CD4-positive, alpha-beta T cell (primary cell): ENCODE measurements around the gene CCBE1. TPM values are rescaled to one million over a fixed set of nuclear protein-coding genes. Genes with fewer than 3 reads are reported as not detected.

ENCODE experiments used
- ATAC-seq: fragments of 200-7000 bp; cut with Tn5 transposase; one replicate; pipeline ENCODE4 v1.10.0; 2022; ENCODE audit warnings: mild to moderate bottlenecking; ENCODE audit not compliant: poor library complexity
- CTCF ChIA-PET: fragments of 350-600 bp; sonication (Branson Sonifier 250); formaldehyde crosslinking; loops from one replicate; lab custom pipeline; 2021; ENCODE audit warnings: antibody characterized with exemption, inconsistent platforms; lab: Charles Lee
- POLR2A ChIA-PET: fragments of 350-600 bp; sonication (Branson Sonifier 250); formaldehyde crosslinking; loops from one replicate; lab custom pipeline; 2021; ENCODE audit warnings: antibody characterized with exemption, inconsistent platforms; lab: Charles Lee
- DNase-seq, 14 experiments: peaks; one replicate each; pipeline ENCODE4 v3.0.0-alpha.2; 2013 to 2020; ENCODE audit warnings: mixed read lengths in 2 of 14
- H3K27ac ChIP-seq, 2 donors: one replicate each; pipeline versions ENCODE4 v1.5.1 to v1.7.0; 2013; ENCODE audit warnings: low read length in 2 of 2, low read depth in 1 of 2, mild to moderate bottlenecking in 1 of 2
- H3K27me3 ChIP-seq, 2 experiments: 1 replicate in 1 of 2; 2 replicates in 1 of 2; pipeline versions ENCODE4 v1.6.1 to v1.7.0; 2013; ENCODE audit warnings: low read length in 2 of 2, control low read depth in 1 of 2, mild to moderate bottlenecking in 1 of 2, moderate library complexity in 1 of 2; ENCODE audit not compliant: insufficient read depth in 2 of 2, control insufficient read depth in 1 of 2
- H3K36me3 ChIP-seq: one replicate; pipeline ENCODE4 v1.6.1; 2013; ENCODE audit warnings: low read length, control low read depth; ENCODE audit not compliant: insufficient read depth
- H3K4me1 ChIP-seq: one replicate; pipeline ENCODE4 v1.6.1; 2013; ENCODE audit warnings: low read length, control low read depth; ENCODE audit not compliant: insufficient read depth
- H3K4me3 ChIP-seq: one replicate; pipeline ENCODE4 v1.5.1; 2013; ENCODE audit warnings: mild to moderate bottlenecking, low read length, moderate library complexity
- H3K9me3 ChIP-seq, 2 experiments: 1 replicate in 1 of 2; 2 replicates in 1 of 2; pipeline versions ENCODE4 v1.6.1 to v1.7.0; 2013; ENCODE audit warnings: low read length in 2 of 2, mild to moderate bottlenecking in 2 of 2, control low read depth in 1 of 2, moderate library complexity in 1 of 2; ENCODE audit not compliant: control insufficient read depth in 1 of 2, insufficient read depth in 1 of 2
- H3K27ac Mint-ChIP-seq: one replicate; pipeline ENCODE4 v1.8.0; 2020; ENCODE audit warnings: mixed read lengths
- H3K27me3 Mint-ChIP-seq: one replicate; pipeline ENCODE4 v1.8.0; 2021; ENCODE audit warnings: mixed read lengths
- H3K36me3 Mint-ChIP-seq: one replicate; pipeline ENCODE4 v1.8.0; 2021; ENCODE audit warnings: low read depth, mixed read lengths
- H3K4me1 Mint-ChIP-seq: one replicate; pipeline ENCODE4 v1.8.0; 2021; ENCODE audit warnings: low read depth, mixed read lengths
- H3K4me3 Mint-ChIP-seq: one replicate; pipeline ENCODE4 v1.8.0; 2020; ENCODE audit warnings: mild to moderate bottlenecking, mixed read lengths
- H3K9me3 Mint-ChIP-seq: one replicate; pipeline ENCODE4 v1.8.0; 2020; ENCODE audit warnings: mixed read lengths
- CTCF ChIP-seq: fragments of 200-600 bp; IDR thresholded peaks from one replicate; pipeline ENCODE4 v1.8.0; 2022; ENCODE audit warnings: antibody characterized with exemption, mild to moderate bottlenecking
- intact Hi-C, 2 experiments: fragments of 100-400 bp; cut with DNase I in 1 of 2; cut with micrococcal nuclease in 1 of 2; formaldehyde crosslinking; loops; one replicate each; pipeline versions ENCODE4 v1.15.1 to v1.9.0; 2023 to 2025; cut with DNase I, micrococcal nuclease
- total RNA-seq, 174 experiments: library from RNA in 2 of 174; stranded (reverse) in 2 of 174; gene quantifications; one replicate each; pipeline ENCODE4 v1.2.3 and lab custom pipeline; 2021 to 2026

Gene CCBE1
- total RNA-seq, 2 experiments from 2014 or later, result not detected

GRCh38 chr18:59562751-59563150, 134.5 kb downstream of the CCBE1 start:
- intact Hi-C loops, result no loop called here
- Histone ChIP-seq H3K27me3 (no peaks in the 10 kb centered on the region), H3K27ac (no peak overlapping the region), H3K4me3 (no peak overlapping the region), H3K4me1 (no peaks in the 10 kb centered on the region), H3K9me3 (peaks cover 0 to 9% of the 10 kb centered on the region in 2 experiments), H3K36me3 (no peaks in the 10 kb centered on the region)
- Mint-ChIP-seq H3K27ac (no peak overlapping the region), H3K36me3 (no peaks in the 10 kb centered on the region), H3K4me1 (no peaks in the 10 kb centered on the region), H3K9me3 (no peaks in the 10 kb centered on the region), H3K27me3 (no peaks in the 10 kb centered on the region), H3K4me3 (no peak overlapping the region)
- ChIA-PET CTCF (no interaction called here), POLR2A (no interaction called here)
- DNase-seq (no peak), ATAC-seq (no peak)
- TF ChIP-seq CTCF, result no peak

- H3K27ac Mint-ChIP-seq, result no peak overlapping the region
- Histone ChIP-seq H3K27me3 (no peaks in the 10 kb centered on the region), H3K4me1 (no peaks in the 10 kb centered on the region), H3K36me3 (no peaks in the 10 kb centered on the region), H3K9me3 (peaks cover 0 to 12% of the 10 kb centered on the region in 2 experiments), H3K4me3 (no peak overlapping the region), H3K27ac (no peak overlapping the region)
- no peaks in the 10 kb centered on the region for H3K27me3 Mint-ChIP-seq
- TF ChIP-seq CTCF, result no peak
- intact Hi-C loops, result no loop called here
- H3K36me3 Mint-ChIP-seq, result no peaks in the 10 kb centered on the region
- CTCF ChIA-PET, result no interaction called here
- POLR2A ChIA-PET, result no interaction called here
- H3K9me3 Mint-ChIP-seq, result no peaks in the 10 kb centered on the region
- ATAC-seq, result no peak
- no peaks in the 10 kb centered on the region for H3K4me1 Mint-ChIP-seq
- DNase-seq, result no peak
- no peak overlapping the region for H3K4me3 Mint-ChIP-seq
These were observed 135.6 kb downstream of the CCBE1 start for GRCh38 chr18:59561612-59562011.

- ChIA-PET POLR2A (no interaction called here), CTCF (no interaction called here)
- H3K36me3 ChIP-seq, result no peaks in the 10 kb centered on the region
- Mint-ChIP-seq H3K36me3 (no peaks in the 10 kb centered on the region), H3K4me1 (no peaks in the 10 kb centered on the region), H3K4me3 (no peak overlapping the region), H3K9me3 (no peaks in the 10 kb centered on the region), H3K27ac (no peak overlapping the region), H3K27me3 (no peaks in the 10 kb centered on the region)
- no peak for ATAC-seq
- H3K4me3 ChIP-seq, result no peak overlapping the region
- H3K27ac ChIP-seq, result no peak overlapping the region
- no peaks in the 10 kb centered on the region for H3K4me1 ChIP-seq
- peaks cover 0 to 12% of the 10 kb centered on the region in 2 experiments for H3K9me3 ChIP-seq
- H3K27me3 ChIP-seq, result no peaks in the 10 kb centered on the region
- no peak for DNase-seq
- intact Hi-C loops, result no loop called here
- no peak for TF ChIP-seq CTCF
These were observed 136.7 kb downstream of the CCBE1 start for GRCh38 chr18:59560556-59560955.
